HG02870 (cell line): ENCODE measurements around the gene IGSF8.

Experiments
- ATAC-seq: cut with Tn5 transposase; IDR thresholded peaks from one replicate; pipeline ENCODE4 v1.9.1; 2021; ENCODE audit warnings: mild to moderate bottlenecking, moderate library complexity; ENCODE audit not compliant: unreplicated experiment

IGSF8 gene

GRCh38 chr1:160043543-160043942 is 54.9 kb downstream of the IGSF8 start:
- no peak for ATAC-seq
